ENCODE data around the gene HDHD5. TPM values are rescaled to one million over a fixed set of nuclear protein-coding genes. Genes with fewer than 3 reads are reported as not detected.
A peak's percentile ranks its signal among the peaks of the same experiment; 100 is the strongest.

HDHD5 gene
- polyA plus RNA-seq (2013, experiment 1 of 2; ENCODE audit: insufficient read length): 56.4 TPM
- polyA plus RNA-seq (2013, experiment 2 of 2; ENCODE audit: insufficient read length): 39.7 TPM

GRCh38 chr22:17158568-17159503 is at the start of gene HDHD5:
TSS of gene HDHD5 (minus strand) at chr22:17159277. CDS start at chr22:17159251, 26 bp downstream.
- DNase-seq: peak; percentile 91

- DNase-seq: no peak
Observed at GRCh38 chr22:17205432-17205831, 46.4 kb upstream of the HDHD5 start.

GRCh38 chr22:17201285-17201945 is 42.3 kb upstream of the HDHD5 start:
- DNase-seq: no peak

- DNase-seq: peak; percentile 67
Observed at GRCh38 chr22:17199003-17199731, 40.1 kb upstream of the HDHD5 start.

GRCh38 chr22:17198170-17199002 is 39.3 kb upstream of the HDHD5 start:
- no peak for DNase-seq

GRCh38 chr22:17194213-17194612 is 35.1 kb upstream of the HDHD5 start:
- no peak for DNase-seq

- DNase-seq: no peak
Observed at GRCh38 chr22:17192186-17192585, 33.1 kb upstream of the HDHD5 start.

GRCh38 chr22:17191163-17191784 is 32.2 kb upstream of the HDHD5 start:
- DNase-seq: peak; percentile 11

- no peak for DNase-seq
Observed at GRCh38 chr22:17190702-17191101, 31.6 kb upstream of the HDHD5 start.

GRCh38 chr22:17176715-17177114 is 17.6 kb upstream of the HDHD5 start:
- DNase-seq: no peak

- DNase-seq: no peak
Observed at GRCh38 chr22:17172029-17172833, 13.2 kb upstream of the HDHD5 start.

- DNase-seq: peak; percentile 93
Observed at GRCh38 chr22:17171153-17172028, 12.3 kb upstream of the HDHD5 start.

- no peak for DNase-seq
Observed at GRCh38 chr22:17167486-17167885, 8.4 kb upstream of the HDHD5 start.

- no peak for DNase-seq
Observed at GRCh38 chr22:17164392-17165024, 5.4 kb upstream of the HDHD5 start.

- no peak for DNase-seq
Observed at GRCh38 chr22:17162731-17163130, 3.7 kb upstream of the HDHD5 start.

- DNase-seq: no peak
Observed at GRCh38 chr22:17161991-17162390, 2.9 kb upstream of the HDHD5 start.

GRCh38 chr22:17159504-17159951 is 451 bp upstream of the HDHD5 start:
- DNase-seq: peak; percentile 65

- DNase-seq: no peak
Observed at GRCh38 chr22:17158176-17158567, 905 bp downstream of the HDHD5 start.

GRCh38 chr22:17157714-17158113 is 1.4 kb downstream of the HDHD5 start:
- no peak for DNase-seq

Measured in fibroblast of skin of back (primary cell).